ENCODE measurements around the gene UBE2M.

UBE2M gene

DNA sequence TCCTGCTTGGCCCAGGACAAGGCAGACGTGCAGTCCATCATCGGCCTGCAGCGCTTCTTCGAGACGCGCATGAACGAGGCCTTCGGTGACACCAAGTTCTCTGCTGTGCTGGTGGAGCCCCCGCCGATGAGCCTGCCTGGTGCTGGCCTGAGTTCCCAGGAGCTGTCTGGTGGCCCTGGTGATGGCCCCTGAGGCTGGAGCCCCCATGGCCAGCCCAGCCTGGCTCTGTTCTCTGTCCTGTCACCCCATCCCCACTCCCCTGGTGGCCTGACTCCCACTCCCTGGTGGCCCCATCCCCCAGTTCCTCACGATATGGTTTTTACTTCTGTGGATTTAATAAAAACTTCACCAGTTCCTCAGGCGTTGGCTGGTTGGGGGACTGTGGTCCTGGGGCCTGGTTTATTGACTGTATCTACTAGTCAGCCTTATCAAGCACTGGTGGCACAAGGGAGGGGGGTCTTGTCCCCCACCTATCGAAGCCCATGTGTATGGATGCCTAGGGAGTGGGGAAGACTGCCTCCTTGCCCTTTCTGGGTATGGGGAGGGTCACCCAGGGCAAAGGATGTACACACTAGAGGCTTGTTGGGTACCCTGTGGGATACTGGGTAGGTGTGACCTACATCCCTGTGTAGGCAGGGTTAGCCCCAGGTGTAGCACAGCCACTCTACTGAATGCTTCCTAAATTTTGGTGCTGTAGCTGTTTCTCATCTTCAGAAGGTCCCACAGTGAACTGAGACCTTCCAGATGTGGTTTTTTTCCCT, 7.9 kb downstream of the UBE2M start:
- no peak for DNase-seq (ENCODE audit: low read depth)
- TF ChIP-seq, protein P1, sequence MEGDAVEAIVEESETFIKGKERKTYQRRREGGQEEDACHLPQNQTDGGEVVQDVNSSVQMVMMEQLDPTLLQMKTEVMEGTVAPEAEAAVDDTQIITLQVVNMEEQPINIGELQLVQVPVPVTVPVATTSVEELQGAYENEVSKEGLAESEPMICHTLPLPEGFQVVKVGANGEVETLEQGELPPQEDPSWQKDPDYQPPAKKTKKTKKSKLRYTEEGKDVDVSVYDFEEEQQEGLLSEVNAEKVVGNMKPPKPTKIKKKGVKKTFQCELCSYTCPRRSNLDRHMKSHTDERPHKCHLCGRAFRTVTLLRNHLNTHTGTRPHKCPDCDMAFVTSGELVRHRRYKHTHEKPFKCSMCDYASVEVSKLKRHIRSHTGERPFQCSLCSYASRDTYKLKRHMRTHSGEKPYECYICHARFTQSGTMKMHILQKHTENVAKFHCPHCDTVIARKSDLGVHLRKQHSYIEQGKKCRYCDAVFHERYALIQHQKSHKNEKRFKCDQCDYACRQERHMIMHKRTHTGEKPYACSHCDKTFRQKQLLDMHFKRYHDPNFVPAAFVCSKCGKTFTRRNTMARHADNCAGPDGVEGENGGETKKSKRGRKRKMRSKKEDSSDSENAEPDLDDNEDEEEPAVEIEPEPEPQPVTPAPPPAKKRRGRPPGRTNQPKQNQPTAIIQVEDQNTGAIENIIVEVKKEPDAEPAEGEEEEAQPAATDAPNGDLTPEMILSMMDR (IDR thresholded peaks at IDR 0.05; ENCODE audit: control insufficient read depth, insufficient read depth, low read depth, low read length, missing control alignments), result no peak
- no peak overlapping the region for H3K4me3 ChIP-seq (ENCODE audit: control insufficient read depth, low read depth, low read length)

DNA sequence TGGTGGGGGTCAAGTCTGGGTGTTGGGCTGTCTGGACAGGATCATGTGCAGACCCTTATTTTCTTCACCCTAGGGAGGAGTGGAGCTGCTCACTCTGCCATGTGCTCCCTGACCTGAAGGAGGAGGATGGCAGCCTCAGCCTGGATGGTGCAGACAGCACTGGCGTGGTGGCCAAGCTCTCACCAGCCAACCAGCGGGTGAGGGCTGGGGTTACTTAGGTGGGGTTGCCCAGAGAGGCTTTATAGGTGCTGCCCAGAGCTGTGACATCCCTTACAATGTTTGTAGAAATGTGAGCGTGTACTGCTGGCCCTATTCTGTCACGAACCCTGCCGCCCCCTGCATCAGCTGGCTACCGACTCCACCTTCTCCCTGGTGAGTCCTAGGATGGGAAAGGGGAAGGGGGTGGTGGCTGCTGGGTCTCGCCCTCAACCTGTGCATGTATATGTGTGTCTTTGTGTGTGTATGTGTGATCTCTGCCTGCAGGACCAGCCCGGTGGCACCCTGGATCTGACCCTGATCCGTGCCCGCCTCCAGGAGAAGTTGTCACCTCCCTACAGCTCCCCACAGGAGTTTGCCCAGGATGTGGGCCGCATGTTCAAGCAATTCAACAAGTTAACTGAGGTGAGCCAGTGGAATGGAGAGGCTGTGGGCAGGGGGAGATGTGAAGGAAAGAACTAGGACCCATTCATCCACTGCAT, 8.6 kb downstream of the UBE2M start:
- DNase-seq (ENCODE audit: low read depth), result no peak
- no peak overlapping the region for H3K4me3 ChIP-seq (ENCODE audit: control insufficient read depth, low read depth, low read length)
- TF ChIP-seq, protein P1 (IDR thresholded peaks at IDR 0.05; ENCODE audit: control insufficient read depth, insufficient read depth, low read depth, low read length, missing control alignments), result no peak

DNA sequence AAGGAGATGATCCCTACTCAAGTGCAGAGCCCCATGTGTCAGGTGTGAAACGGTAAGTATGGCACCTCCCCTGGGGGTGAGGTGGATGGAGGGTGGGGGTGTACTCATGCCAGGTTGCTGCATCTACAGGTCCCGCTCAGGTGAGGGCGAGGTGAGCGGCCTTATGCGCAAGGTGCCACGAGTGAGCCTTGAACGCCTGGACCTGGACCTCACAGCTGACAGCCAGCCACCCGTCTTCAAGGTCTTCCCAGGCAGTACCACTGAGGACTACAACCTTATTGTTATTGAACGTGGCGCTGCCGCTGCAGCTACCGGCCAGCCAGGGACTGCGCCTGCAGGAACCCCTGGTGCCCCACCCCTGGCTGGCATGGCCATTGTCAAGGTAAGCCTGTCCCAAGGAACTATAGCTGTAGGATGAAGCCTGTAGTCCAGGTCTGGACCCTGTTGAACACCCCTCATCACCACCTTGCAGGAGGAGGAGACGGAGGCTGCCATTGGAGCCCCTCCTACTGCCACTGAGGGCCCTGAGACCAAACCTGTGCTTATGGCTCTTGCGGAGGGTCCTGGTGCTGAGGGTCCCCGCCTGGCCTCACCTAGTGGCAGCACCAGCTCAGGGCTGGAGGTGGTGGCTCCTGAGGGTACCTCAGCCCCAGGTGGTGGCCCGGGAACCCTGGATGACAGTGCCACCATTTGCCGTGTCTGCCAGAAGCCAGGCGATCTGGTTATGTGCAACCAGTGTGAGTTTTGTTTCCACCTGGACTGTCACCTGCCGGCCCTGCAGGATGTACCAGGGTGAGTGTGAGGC, 9.3 kb downstream of the UBE2M start:
- DNase-seq (ENCODE audit: low read depth), result no peak
- TF ChIP-seq, protein P1 (IDR thresholded peaks at IDR 0.05; ENCODE audit: control insufficient read depth, insufficient read depth, low read depth, low read length, missing control alignments), result no peak
- H3K4me3 ChIP-seq (ENCODE audit: control insufficient read depth, low read depth, low read length), result no peak overlapping the region

DNA sequence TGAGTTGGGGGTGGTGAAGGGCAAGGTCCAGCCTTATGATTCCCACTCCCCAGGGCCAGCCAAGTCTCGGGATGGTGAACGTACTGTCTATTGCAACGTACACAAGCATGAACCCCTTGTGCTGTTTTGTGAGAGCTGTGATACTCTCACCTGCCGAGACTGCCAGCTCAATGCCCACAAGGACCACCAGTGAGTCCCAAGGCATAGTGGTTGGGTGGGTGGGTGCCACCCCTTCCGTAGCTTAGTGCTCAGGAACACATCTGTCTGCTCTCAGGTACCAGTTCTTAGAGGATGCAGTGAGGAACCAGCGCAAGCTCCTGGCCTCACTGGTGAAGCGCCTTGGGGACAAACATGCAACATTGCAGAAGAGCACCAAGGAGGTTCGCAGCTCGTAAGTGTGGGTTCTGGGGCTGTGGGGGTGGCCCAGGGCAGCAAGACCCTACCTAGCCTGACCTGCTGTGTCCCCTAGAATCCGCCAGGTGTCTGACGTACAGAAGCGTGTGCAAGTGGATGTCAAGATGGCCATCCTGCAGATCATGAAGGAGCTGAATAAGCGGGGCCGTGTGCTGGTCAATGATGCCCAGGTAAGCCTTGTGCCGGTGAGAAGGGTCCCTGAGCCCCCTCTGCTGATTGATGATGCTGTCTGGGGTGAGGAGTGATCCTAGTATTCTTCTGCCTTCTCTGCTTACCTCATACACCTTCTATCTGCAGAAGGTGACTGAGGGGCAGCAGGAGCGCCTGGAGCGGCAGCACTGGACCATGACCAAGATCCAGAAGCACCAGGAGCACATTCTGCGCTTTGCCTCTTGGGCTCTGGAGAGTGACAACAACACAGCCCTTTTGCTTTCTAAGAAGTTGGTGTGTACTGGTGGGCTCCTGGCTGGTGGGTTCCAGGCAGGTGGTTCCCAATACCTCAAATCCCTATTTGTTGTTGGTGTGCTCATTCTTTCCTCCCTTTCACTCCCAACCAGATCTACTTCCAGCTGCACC, 10.8 kb downstream of the UBE2M start:
- TF ChIP-seq, protein P1 (IDR thresholded peaks at IDR 0.05; ENCODE audit: control insufficient read depth, insufficient read depth, low read depth, low read length, missing control alignments), result no peak
- DNase-seq (ENCODE audit: low read depth), result no peak
- no peak overlapping the region for H3K4me3 ChIP-seq (ENCODE audit: control insufficient read depth, low read depth, low read length)

DNA sequence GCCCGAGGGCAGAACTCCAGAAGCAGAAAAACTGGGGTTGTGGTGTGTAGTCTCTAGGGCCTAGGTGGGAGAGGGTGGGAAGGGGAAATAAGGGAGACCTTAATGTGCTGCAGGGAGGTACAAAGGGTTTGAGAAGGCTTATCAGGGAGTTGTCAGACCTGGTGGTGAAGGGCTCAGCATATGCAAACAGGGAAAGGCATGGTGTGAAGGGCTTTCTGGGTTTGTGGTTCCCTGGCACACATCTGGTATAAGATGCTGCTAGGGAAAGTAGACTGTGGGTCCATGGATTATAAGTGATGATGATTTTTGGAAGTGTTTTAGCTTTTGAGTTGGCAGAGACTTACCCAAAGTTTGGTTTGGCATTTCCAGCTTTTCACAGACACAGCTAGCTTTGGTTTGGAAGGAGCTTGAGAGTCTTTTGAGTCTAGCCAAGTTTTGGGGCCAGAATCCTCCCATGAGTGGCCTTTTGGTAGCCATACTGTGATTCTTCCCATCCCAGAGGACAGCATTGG, 12.3 kb downstream of the UBE2M start:
- TF ChIP-seq, protein P1 (IDR thresholded peaks at IDR 0.05; ENCODE audit: control insufficient read depth, insufficient read depth, low read depth, low read length, missing control alignments), result no peak
- DNase-seq (ENCODE audit: low read depth), result no peak
- peak overlapping the region; percentile 84 for H3K4me3 ChIP-seq (ENCODE audit: control insufficient read depth, low read depth, low read length)

Measured in AG09309 (cell line).